Measurements from ENCODE around the gene SLC12A4. TPM values are rescaled to one million over a fixed set of nuclear protein-coding genes. Genes with fewer than 3 reads are reported as not detected.

SLC12A4 gene
- total and polyA plus RNA-seq, 5 donors = 49.3 to 114 (median 65.1) TPM

GRCh38 chr16:67909056-67909742 is 59.2 kb downstream of the SLC12A4 start:
- 94% methylated on average over 36 of the region's 36 CpGs for WGBS
- ATAC-seq (peak in 1 of 2 donors; percentile 26), DNase-seq (no peak)
- H3K27me3 ChIP-seq (ENCODE audit: control insufficient read depth, insufficient read depth) = no peaks in the 10 kb centered on the region
- no peaks in the 10 kb centered on the region for H3K9me3 ChIP-seq (ENCODE audit: control insufficient read depth, low read length)
- intact Hi-C loops (cut with DNase I) = no loop called here
- H3K4me1 ChIP-seq (ENCODE audit: control insufficient read depth, insufficient read depth, low read length) = no peaks in the 10 kb centered on the region
- no peak overlapping the region for H3K4me3 ChIP-seq (ENCODE audit: low read length)
- H3K27ac ChIP-seq (ENCODE audit: low read length) = no peak overlapping the region

GRCh38 chr16:67907397-67908180 is 60.8 kb downstream of the SLC12A4 start:
- Histone ChIP-seq H3K4me1 (ENCODE audit: control insufficient read depth, insufficient read depth, low read length) (no peaks in the 10 kb centered on the region), H3K27me3 (ENCODE audit: control insufficient read depth, insufficient read depth) (no peaks in the 10 kb centered on the region), H3K9me3 (ENCODE audit: control insufficient read depth, low read length) (no peaks in the 10 kb centered on the region), H3K27ac (ENCODE audit: low read length) (no peak overlapping the region), H3K4me3 (ENCODE audit: low read length) (no peak overlapping the region)
- no peak for ATAC-seq
- 87% methylated on average over 11 of the region's 11 CpGs for WGBS
- no peak for DNase-seq
- intact Hi-C loops (cut with DNase I) = no loop called here

GRCh38 chr16:67902831-67903230 is 65.6 kb downstream of the SLC12A4 start:
- Histone ChIP-seq H3K27me3 (ENCODE audit: control insufficient read depth, insufficient read depth) (no peaks in the 10 kb centered on the region), H3K4me1 (ENCODE audit: control insufficient read depth, insufficient read depth, low read length) (no peaks in the 10 kb centered on the region), H3K9me3 (ENCODE audit: control insufficient read depth, low read length) (no peaks in the 10 kb centered on the region), H3K4me3 (ENCODE audit: low read length) (no peak overlapping the region), H3K27ac (ENCODE audit: low read length) (no peak overlapping the region)
- WGBS = 70% methylated on average over 4 of the region's 4 CpGs
- intact Hi-C loops (cut with DNase I) = no loop called here
- DNase-seq (no peak), ATAC-seq (no peak)

- 96% methylated on average over 5 of the region's 5 CpGs for WGBS
- Histone ChIP-seq H3K4me3 (ENCODE audit: low read length) (no peak overlapping the region), H3K9me3 (ENCODE audit: control insufficient read depth, low read length) (no peaks in the 10 kb centered on the region), H3K27me3 (ENCODE audit: control insufficient read depth, insufficient read depth) (no peaks in the 10 kb centered on the region), H3K4me1 (ENCODE audit: control insufficient read depth, insufficient read depth, low read length) (no peaks in the 10 kb centered on the region), H3K27ac (ENCODE audit: low read length) (no peak overlapping the region)
- no peak for ATAC-seq
- intact Hi-C loops (cut with DNase I) = no loop called here
- no peak for DNase-seq
These were observed 66.7 kb downstream of the SLC12A4 start for GRCh38 chr16:67901734-67902133.

GRCh38 chr16:67897231-67897630 is 71.2 kb downstream of the SLC12A4 start:
- DNase-seq (peak in 1 of 3 donors; percentile 44), ATAC-seq (peak; percentile 69 to 82)
- Histone ChIP-seq H3K4me3 (ENCODE audit: low read length) (no peak overlapping the region), H3K4me1 (ENCODE audit: control insufficient read depth, insufficient read depth, low read length) (peaks cover 3% of the 10 kb centered on the region), H3K9me3 (ENCODE audit: control insufficient read depth, low read length) (no peaks in the 10 kb centered on the region), H3K27me3 (ENCODE audit: control insufficient read depth, insufficient read depth) (no peaks in the 10 kb centered on the region), H3K27ac (ENCODE audit: low read length) (peak overlapping the region; percentile 24)
- intact Hi-C loops (cut with DNase I) = no loop called here
- WGBS = 56% methylated on average over 3 of the region's 3 CpGs

GRCh38 chr16:67893743-67894399 is 74.6 kb downstream of the SLC12A4 start:
- Histone ChIP-seq H3K27me3 (ENCODE audit: control insufficient read depth, insufficient read depth) (no peaks in the 10 kb centered on the region), H3K9me3 (ENCODE audit: control insufficient read depth, low read length) (no peaks in the 10 kb centered on the region), H3K4me1 (ENCODE audit: control insufficient read depth, insufficient read depth, low read length) (peaks cover 3% of the 10 kb centered on the region), H3K27ac (ENCODE audit: low read length) (peak overlapping the region; percentile 98), H3K4me3 (ENCODE audit: low read length) (peak overlapping the region; percentile 68)
- ATAC-seq = no peak
- intact Hi-C loops (cut with DNase I) = no loop called here
- WGBS = 23% methylated on average over 14 of the region's 14 CpGs
- no peak for DNase-seq

Other genes starting within 250 kb of the SLC12A4 start
- 1 to 10 TPM; 8.2 to 9.9 (median 8.6) TPM for gene GFOD2, start 249.3 kb downstream of the SLC12A4 start, total RNA-seq
- 8.1 TPM for gene GFOD2, start 249.3 kb downstream of the SLC12A4 start, polyA plus RNA-seq
- gene RANBP10, start 162.1 kb downstream of the SLC12A4 start, total RNA-seq = 10 to 100 TPM; 11.1 to 16.3 (median 12.4) TPM
- gene RANBP10, start 162.1 kb downstream of the SLC12A4 start, polyA plus RNA-seq = 6.9 TPM
- under 1 TPM; 0.56 to 0.94 (median 0.79) TPM for gene TSNAXIP1, start 161.7 kb downstream of the SLC12A4 start, total RNA-seq
- 1.1 TPM for gene TSNAXIP1, start 161.7 kb downstream of the SLC12A4 start, polyA plus RNA-seq
- 10 to 100 TPM; 27.5 to 34.0 (median 32.0) TPM for gene THAP11, start 126.3 kb downstream of the SLC12A4 start, total RNA-seq
- 20.8 TPM for gene THAP11, start 126.3 kb downstream of the SLC12A4 start, polyA plus RNA-seq
- gene NUTF2, start 121.7 kb downstream of the SLC12A4 start, total RNA-seq = 10 to 100 TPM; 66.6 to 80.7 (median 68.2) TPM
- 125 TPM for gene NUTF2, start 121.7 kb downstream of the SLC12A4 start, polyA plus RNA-seq
- gene CENPT, start 120.9 kb downstream of the SLC12A4 start, total RNA-seq = 10 to 100 TPM; 24.3 to 29.0 (median 27.4) TPM
- 26.7 TPM for gene CENPT, start 120.9 kb downstream of the SLC12A4 start, polyA plus RNA-seq
- 10 to 100 TPM; 29.7 to 35.6 (median 31.9) TPM for gene EDC4, start 95.6 kb downstream of the SLC12A4 start, total RNA-seq
- gene EDC4, start 95.6 kb downstream of the SLC12A4 start, polyA plus RNA-seq = 21.7 TPM
- gene NRN1L, start 83.8 kb downstream of the SLC12A4 start, total RNA-seq = under 1 TPM in 1 of 4 donors, not detected in 3; 0.53 TPM
- 0.41 TPM for gene NRN1L, start 83.8 kb downstream of the SLC12A4 start, polyA plus RNA-seq
- gene PSKH1, start 75.4 kb downstream of the SLC12A4 start, total RNA-seq = 10 to 100 TPM; 23.8 to 31.1 (median 27.0) TPM
- gene PSKH1, start 75.4 kb downstream of the SLC12A4 start, polyA plus RNA-seq = 26.8 TPM
- under 1 TPM in 3 of 4 donors, not detected in 1; 0.37 to 0.94 (median 0.42) TPM for gene CTRL, start 36.8 kb downstream of the SLC12A4 start, total RNA-seq
- gene CTRL, start 36.8 kb downstream of the SLC12A4 start, polyA plus RNA-seq = 0.66 TPM
- gene PSMB10, start 31.8 kb downstream of the SLC12A4 start, total RNA-seq = 10 to 100 TPM; 49.1 to 64.0 (median 58.5) TPM
- 92.8 TPM for gene PSMB10, start 31.8 kb downstream of the SLC12A4 start, polyA plus RNA-seq
- 10 to 100 TPM; 15.0 to 27.0 (median 16.1) TPM for gene LCAT, start 24.5 kb downstream of the SLC12A4 start, total RNA-seq
- 17.4 TPM for gene LCAT, start 24.5 kb downstream of the SLC12A4 start, polyA plus RNA-seq
- not detected for gene DPEP3, start 11.9 kb upstream of the SLC12A4 start, total RNA-seq
- not detected for gene DPEP3, start 11.9 kb upstream of the SLC12A4 start, polyA plus RNA-seq
- 1 to 10 TPM; 1.2 to 2.7 (median 1.8) TPM for gene DPEP2, start 30.8 kb upstream of the SLC12A4 start, total RNA-seq
- gene DPEP2, start 30.8 kb upstream of the SLC12A4 start, polyA plus RNA-seq = 1.5 TPM
- not detected for gene DPEP2NB, start 47.3 kb upstream of the SLC12A4 start, total RNA-seq
- not detected for gene DPEP2NB, start 47.3 kb upstream of the SLC12A4 start, polyA plus RNA-seq
- 1 to 10 TPM; 6.7 to 7.8 (median 7.4) TPM for gene DDX28, start 54.6 kb upstream of the SLC12A4 start, total RNA-seq
- gene DDX28, start 54.6 kb upstream of the SLC12A4 start, polyA plus RNA-seq = 8.4 TPM
- gene DUS2, start 54.6 kb upstream of the SLC12A4 start, total RNA-seq = 1 to 10 TPM; 5.1 to 9.5 (median 6.8) TPM
- gene DUS2, start 54.6 kb upstream of the SLC12A4 start, polyA plus RNA-seq = 4.3 TPM
- gene NFATC3, start 116.7 kb upstream of the SLC12A4 start, total RNA-seq = 10 to 100 TPM; 28.7 to 34.7 (median 33.6) TPM
- gene NFATC3, start 116.7 kb upstream of the SLC12A4 start, polyA plus RNA-seq = 8.1 TPM